PC-3 (cell line): Measurements from ENCODE around the gene CCDC122. TPM values are rescaled to one million over a fixed set of nuclear protein-coding genes. Genes with fewer than 3 reads are reported as not detected.
A peak's percentile ranks its signal among the peaks of the same experiment; 100 is the strongest.

Experiments
- ATAC-seq: fragments of 200-7000 bp; cut with Tn5 transposase; 2 replicates; pipeline ENCODE4 v1.9.1; 2020; ENCODE audit warnings: mild to moderate bottlenecking, moderate library complexity
- BruUV-seq: library from RNA; stranded (reverse); fragments of 400-500 nt; replicated peaks from 2 replicates; lab custom pipeline; 2021; lab: Mats Ljungman, UMichigan
- CTCF ChIA-PET: fragments of 300-600 bp; sonication (Branson Sonifier 250); formaldehyde crosslinking; loops from one replicate; lab custom pipeline; 2022; ENCODE audit warnings: antibody characterized with exemption; lab: Charles Lee
- POLR2A ChIA-PET: fragments of 300-600 bp; sonication (Branson Sonifier 250); formaldehyde crosslinking; loops from one replicate; lab custom pipeline; 2022; ENCODE audit warnings: antibody characterized with exemption; ENCODE audit not compliant: unreplicated experiment; lab: Charles Lee
- DNase-seq: peaks from one replicate; pipeline ENCODE4 v3.0.0-alpha.2; 2015
- H2AFZ ChIP-seq: fragments of 300-600 bp; sonication (generic); 2 replicates; pipeline ENCODE4 v1.6.0; 2016; ENCODE audit warnings: antibody characterized with exemption, low read length
- H3F3A ChIP-seq: fragments of 300-600 bp; sonication (generic); one replicate; pipeline ENCODE4 v1.6.0; 2017; ENCODE audit warnings: antibody characterized with exemption, low read length, control low read depth, mild to moderate bottlenecking; ENCODE audit not compliant: unreplicated experiment
- H3K27ac ChIP-seq: fragments of 300-600 bp; sonication (generic); 2 replicates; pipeline ENCODE4 v1.5.1; 2016; ENCODE audit warnings: mild to moderate bottlenecking, low read length
- H3K27me3 ChIP-seq: fragments of 300-600 bp; sonication (generic); 2 replicates; pipeline ENCODE4 v1.6.1; 2016; ENCODE audit warnings: low read length, mixed read lengths
- H3K36me3 ChIP-seq: fragments of 300-600 bp; sonication (generic); 2 replicates; pipeline ENCODE4 v1.6.1; 2016; ENCODE audit warnings: low read depth, mixed run types, low read length, mixed read lengths
- H3K4me1 ChIP-seq: fragments of 300-600 bp; sonication (generic); 2 replicates; pipeline ENCODE4 v1.5.1; 2016; ENCODE audit warnings: low read length; ENCODE audit not compliant: insufficient read depth
- H3K4me2 ChIP-seq: fragments of 300-600 bp; sonication (generic); 2 replicates; pipeline ENCODE4 v1.6.0; 2016; ENCODE audit warnings: low read length
- H3K4me3 ChIP-seq: fragments of 300-600 bp; sonication (generic); 2 replicates; pipeline ENCODE4 v1.5.1; 2016; ENCODE audit warnings: mild to moderate bottlenecking, low read length, mixed read lengths
- H3K79me2 ChIP-seq: fragments of 300-600 bp; sonication (generic); 2 replicates; pipeline ENCODE4 v1.6.1; 2017; ENCODE audit warnings: low read length, mixed read lengths
- H3K9ac ChIP-seq: fragments of 300-600 bp; sonication (generic); 2 replicates; pipeline ENCODE4 v1.6.0; 2016; ENCODE audit warnings: mild to moderate bottlenecking, low read length
- H3K9me2 ChIP-seq: fragments of 300-600 bp; sonication (generic); replicated peaks from 2 replicates; pipeline ENCODE4 v1.6.1; 2016; ENCODE audit warnings: mixed run types, low read length, mixed read lengths
- H3K9me3 ChIP-seq: fragments of 300-600 bp; sonication (generic); 2 replicates; pipeline ENCODE4 v1.6.1; 2016; ENCODE audit warnings: low read length, mixed read lengths
- H4K20me1 ChIP-seq: fragments of 300-600 bp; sonication (generic); 2 replicates; pipeline ENCODE4 v1.6.1; 2016; ENCODE audit warnings: low read length, mixed read lengths
- EZH2 ChIP-seq: fragments of 300-600 bp; sonication (generic); IDR thresholded peaks from one replicate; pipeline ENCODE4 v1.6.1; 2017; ENCODE audit warnings: antibody characterized with exemption, mild to moderate bottlenecking, low read length; ENCODE audit not compliant: unreplicated experiment
- EZH2phosphoT487 ChIP-seq: fragments of 300-600 bp; sonication (generic); IDR thresholded peaks from 2 replicates; pipeline ENCODE4 v1.6.1; 2018; ENCODE audit warnings: mild to moderate bottlenecking, antibody characterized with exemption, low read length, borderline replicate concordance
- intact Hi-C: fragments of 100-400 bp; cut with micrococcal nuclease; formaldehyde crosslinking; loops from 2 replicates; pipeline ENCODE4 v1.9.0; 2023
- total RNA-seq: library from RNA; depleted of rRNA; stranded (reverse); fragments of >200 nt; gene quantifications from 2 replicates; pipeline ENCODE4 v1.2.3, GENCODE V29; 2014
- TF ChIP-seq, protein P1 (sequence below): fragments of 300-600 bp; sonication (generic); conservative IDR thresholded peaks from 2 replicates; pipeline ENCODE4 v1.5.1; 2017; ENCODE audit warnings: antibody characterized with exemption, low read depth, mild to moderate bottlenecking, low read length

CCDC122 gene
- total RNA-seq, 1 experiment from 2014 or later = 4.6 TPM

- no peaks in the 10 kb centered on the region for H3K79me2 ChIP-seq
- no peaks in the 10 kb centered on the region for H3K36me3 ChIP-seq
- no peak overlapping the region for H3K9ac ChIP-seq
- no TSS peak for BruUV-seq
- CTCF ChIA-PET = interaction anchor here (0.6 kb wide), 2 partner anchors 143 to 531 kb away, joined by 3 to 4 read pairs; no protein-coding TSS in a partner anchor
- H3F3A ChIP-seq = no peaks in the 10 kb centered on the region
- no peak overlapping the region for H3K4me3 ChIP-seq
- no peak overlapping the region for H2AFZ ChIP-seq
- TF ChIP-seq EZH2phosphoT487 (no peak), EZH2 (no peak)
- TF ChIP-seq, protein P1, sequence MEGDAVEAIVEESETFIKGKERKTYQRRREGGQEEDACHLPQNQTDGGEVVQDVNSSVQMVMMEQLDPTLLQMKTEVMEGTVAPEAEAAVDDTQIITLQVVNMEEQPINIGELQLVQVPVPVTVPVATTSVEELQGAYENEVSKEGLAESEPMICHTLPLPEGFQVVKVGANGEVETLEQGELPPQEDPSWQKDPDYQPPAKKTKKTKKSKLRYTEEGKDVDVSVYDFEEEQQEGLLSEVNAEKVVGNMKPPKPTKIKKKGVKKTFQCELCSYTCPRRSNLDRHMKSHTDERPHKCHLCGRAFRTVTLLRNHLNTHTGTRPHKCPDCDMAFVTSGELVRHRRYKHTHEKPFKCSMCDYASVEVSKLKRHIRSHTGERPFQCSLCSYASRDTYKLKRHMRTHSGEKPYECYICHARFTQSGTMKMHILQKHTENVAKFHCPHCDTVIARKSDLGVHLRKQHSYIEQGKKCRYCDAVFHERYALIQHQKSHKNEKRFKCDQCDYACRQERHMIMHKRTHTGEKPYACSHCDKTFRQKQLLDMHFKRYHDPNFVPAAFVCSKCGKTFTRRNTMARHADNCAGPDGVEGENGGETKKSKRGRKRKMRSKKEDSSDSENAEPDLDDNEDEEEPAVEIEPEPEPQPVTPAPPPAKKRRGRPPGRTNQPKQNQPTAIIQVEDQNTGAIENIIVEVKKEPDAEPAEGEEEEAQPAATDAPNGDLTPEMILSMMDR = peak; percentile 76
- peaks cover 20% of the 10 kb centered on the region for H3K4me1 ChIP-seq
- intact Hi-C loops = loop anchor here (1.0 to 10.0 kb wide), 4 partner anchors 327 to 566 kb away; no protein-coding TSS in a partner anchor
- H3K9me2 ChIP-seq = no peaks in the 10 kb centered on the region
- DNase-seq (peak; percentile 80), ATAC-seq (peak; percentile 59)
- no peaks in the 10 kb centered on the region for H4K20me1 ChIP-seq
- POLR2A ChIA-PET = no interaction called here
- no peak overlapping the region for H3K27ac ChIP-seq
- no peak overlapping the region for H3K4me2 ChIP-seq
- no peaks in the 10 kb centered on the region for H3K27me3 ChIP-seq
- no peaks in the 10 kb centered on the region for H3K9me3 ChIP-seq
These were observed 26.0 kb upstream of the CCDC122 start for GRCh38 chr13:43905435-43906031.

- Histone ChIP-seq H3K36me3 (no peaks in the 10 kb centered on the region), H3K27me3 (no peaks in the 10 kb centered on the region), H2AFZ (no peak overlapping the region), H3F3A (no peaks in the 10 kb centered on the region), H3K4me3 (no peak overlapping the region), H3K79me2 (no peaks in the 10 kb centered on the region), H3K9me3 (no peaks in the 10 kb centered on the region), H4K20me1 (no peaks in the 10 kb centered on the region), H3K4me1 (no peaks in the 10 kb centered on the region), H3K9ac (no peak overlapping the region), H3K9me2 (no peaks in the 10 kb centered on the region), H3K27ac (no peak overlapping the region), H3K4me2 (no peak overlapping the region)
- no peak for DNase-seq
- CTCF ChIA-PET = no interaction called here
- POLR2A ChIA-PET = no interaction called here
- no TSS peak for BruUV-seq
- ATAC-seq = no peak
- TF ChIP-seq, protein P1 = no peak
- TF ChIP-seq EZH2phosphoT487 (no peak), EZH2 (no peak)
- intact Hi-C loops = no loop called here
These were observed 16.4 kb upstream of the CCDC122 start for GRCh38 chr13:43895940-43896339.

DNA sequence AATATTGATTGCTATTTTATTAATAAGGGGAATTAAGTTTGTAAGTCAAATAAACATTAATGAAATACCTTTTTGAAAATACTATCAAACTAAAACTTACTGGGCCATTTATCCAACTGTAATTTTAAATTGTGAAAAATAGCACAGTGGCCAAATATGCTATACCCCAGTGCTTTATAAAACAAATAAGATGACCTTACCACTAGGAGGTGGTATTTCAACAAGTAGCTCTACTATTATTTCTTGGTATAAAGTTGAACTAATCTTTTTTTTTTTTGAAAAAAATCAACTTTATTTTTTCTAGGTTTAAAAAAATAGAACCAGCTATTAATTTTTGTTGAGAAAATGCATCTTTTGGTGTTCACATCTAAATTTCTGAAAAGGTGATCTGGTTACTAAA, 14.9 kb upstream of the CCDC122 start:
- ChIA-PET POLR2A (no interaction called here), CTCF (interaction anchor here (0.6 kb wide), 1 partner anchor 741 kb away, joined by 4 read pairs; no protein-coding TSS in a partner anchor)
- Histone ChIP-seq H3K36me3 (no peaks in the 10 kb centered on the region), H3K9me2 (no peaks in the 10 kb centered on the region), H2AFZ (no peak overlapping the region), H3F3A (no peaks in the 10 kb centered on the region), H3K9me3 (no peaks in the 10 kb centered on the region), H3K4me1 (no peaks in the 10 kb centered on the region), H3K4me3 (no peak overlapping the region), H4K20me1 (no peaks in the 10 kb centered on the region), H3K27ac (no peak overlapping the region), H3K27me3 (no peaks in the 10 kb centered on the region), H3K4me2 (no peak overlapping the region), H3K9ac (no peak overlapping the region), H3K79me2 (no peaks in the 10 kb centered on the region)
- intact Hi-C loops = no loop called here
- BruUV-seq = no TSS peak
- ATAC-seq (no peak), DNase-seq (peak; percentile 12)
- TF ChIP-seq, protein P1 = peak; percentile 51
- no peak for TF ChIP-seq EZH2phosphoT487
- TF ChIP-seq EZH2 = no peak
